ENCODE results near the gene COTL1. TPM values are rescaled to one million over a fixed set of nuclear protein-coding genes. Genes with fewer than 3 reads are reported as not detected.

The COTL1 gene
- total RNA-seq, 4 donors from 2014 or later = 29.9 to 84.9 (median 52.6) TPM

DNA sequence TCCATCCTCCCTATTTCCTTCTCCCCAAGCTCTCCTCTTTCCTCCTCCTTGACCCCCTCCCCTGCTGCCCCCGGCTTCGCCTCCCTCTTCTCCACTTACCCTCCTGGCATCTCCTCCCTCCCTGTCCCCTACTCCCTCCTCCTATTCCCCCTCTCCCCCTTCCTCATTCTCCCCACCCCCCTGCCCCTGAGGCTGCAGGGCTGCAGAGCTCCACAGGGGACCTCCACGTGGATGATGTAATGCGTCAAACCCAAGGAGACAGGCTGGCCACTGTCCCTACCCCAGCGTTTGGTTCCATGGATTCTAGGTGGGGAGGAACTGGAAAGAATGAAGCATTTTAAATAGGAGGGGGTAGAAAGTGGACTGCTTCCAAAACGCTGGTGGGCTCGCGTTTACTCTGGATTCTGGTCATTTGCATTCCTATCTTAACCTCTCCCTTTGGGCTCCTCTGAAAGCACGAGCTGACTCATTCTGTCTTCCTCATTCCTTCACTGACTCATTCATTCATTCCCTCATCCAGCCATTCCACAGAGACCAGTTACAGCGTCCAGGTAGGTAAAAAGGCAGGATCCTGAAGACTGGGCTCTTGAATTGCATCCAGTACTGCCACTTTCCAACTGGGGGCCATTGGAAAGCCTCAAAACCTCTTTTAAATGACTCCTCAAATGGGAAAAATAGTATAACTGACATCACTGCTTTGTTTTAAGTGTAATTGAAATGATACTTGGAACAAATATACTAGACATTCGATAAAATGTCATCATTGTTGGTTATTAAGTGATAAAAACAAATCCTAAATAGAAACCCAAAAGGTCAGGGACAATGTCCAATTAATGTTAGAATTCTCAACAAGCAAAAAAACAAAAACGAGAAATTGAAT is 943 bp upstream of the COTL1 start:
- H3K27me3 ChIP-seq = no peaks in the 10 kb centered on the region
- TF ChIP-seq, protein P1, sequence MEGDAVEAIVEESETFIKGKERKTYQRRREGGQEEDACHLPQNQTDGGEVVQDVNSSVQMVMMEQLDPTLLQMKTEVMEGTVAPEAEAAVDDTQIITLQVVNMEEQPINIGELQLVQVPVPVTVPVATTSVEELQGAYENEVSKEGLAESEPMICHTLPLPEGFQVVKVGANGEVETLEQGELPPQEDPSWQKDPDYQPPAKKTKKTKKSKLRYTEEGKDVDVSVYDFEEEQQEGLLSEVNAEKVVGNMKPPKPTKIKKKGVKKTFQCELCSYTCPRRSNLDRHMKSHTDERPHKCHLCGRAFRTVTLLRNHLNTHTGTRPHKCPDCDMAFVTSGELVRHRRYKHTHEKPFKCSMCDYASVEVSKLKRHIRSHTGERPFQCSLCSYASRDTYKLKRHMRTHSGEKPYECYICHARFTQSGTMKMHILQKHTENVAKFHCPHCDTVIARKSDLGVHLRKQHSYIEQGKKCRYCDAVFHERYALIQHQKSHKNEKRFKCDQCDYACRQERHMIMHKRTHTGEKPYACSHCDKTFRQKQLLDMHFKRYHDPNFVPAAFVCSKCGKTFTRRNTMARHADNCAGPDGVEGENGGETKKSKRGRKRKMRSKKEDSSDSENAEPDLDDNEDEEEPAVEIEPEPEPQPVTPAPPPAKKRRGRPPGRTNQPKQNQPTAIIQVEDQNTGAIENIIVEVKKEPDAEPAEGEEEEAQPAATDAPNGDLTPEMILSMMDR (IDR thresholded peaks at IDR 0.05) = peak in 1 of 5 experiments; percentile 34
- TF ChIP-seq POLR2A (IDR thresholded peaks at IDR 0.05) = no peak
- H3K9me3 ChIP-seq = no peaks in the 10 kb centered on the region
- H3K4me1 ChIP-seq = peaks cover 0 to 54% (median 24%) of the 10 kb centered on the region in 4 donors
- WGBS, 2 donors = 11 to 14% methylated on average over 12 of the region's 12 CpGs
- peak overlapping the region in 3 of 4 donors; percentile 6 to 88 (median 88) for H3K27ac ChIP-seq
- no peaks in the 10 kb centered on the region for H3K36me3 ChIP-seq
- peak overlapping the region in 1 of 4 donors; percentile 85 for H3K4me3 ChIP-seq
- no peak for DNase-seq (ENCODE audit: low spot score in 2 of 2)

DNA sequence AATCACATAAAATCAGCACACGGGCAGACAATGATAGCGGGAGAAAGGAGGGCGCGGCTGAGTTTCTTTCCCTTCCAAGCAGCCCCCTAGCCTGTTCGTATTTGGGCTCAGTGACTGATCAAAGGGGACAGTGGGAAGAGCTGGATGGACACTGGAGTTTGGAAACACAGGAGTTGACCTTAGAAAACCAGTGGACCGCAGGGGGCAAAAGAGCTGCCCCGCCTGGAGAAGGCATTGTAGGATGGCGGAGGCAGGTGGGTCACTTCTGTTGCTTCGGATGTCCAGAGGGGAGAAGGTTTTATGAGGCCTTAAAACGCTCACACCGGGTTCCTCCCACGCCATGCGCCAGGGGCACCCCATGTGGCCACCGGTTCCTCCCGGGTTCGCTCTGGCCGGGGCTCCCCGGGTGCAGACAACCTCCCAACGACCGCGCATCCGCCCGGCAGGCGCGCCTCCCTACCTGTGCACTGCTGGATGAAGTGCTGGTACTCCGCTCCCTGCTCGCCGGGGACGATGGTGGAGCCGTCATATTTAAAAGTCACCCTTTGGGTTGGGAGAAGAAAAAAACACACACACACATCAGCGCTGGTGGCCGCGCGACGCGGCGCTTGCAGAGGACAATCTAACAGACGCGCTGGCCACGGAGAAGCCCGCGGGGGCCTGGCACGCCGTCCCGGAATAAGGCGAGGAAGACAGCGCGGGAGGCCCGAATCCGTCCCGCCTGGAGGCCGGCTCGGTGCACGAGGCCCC is 662 bp downstream of the COTL1 start:
- DNase-seq (ENCODE audit: low spot score in 2 of 2) = no peak
- TF ChIP-seq, protein P1 (IDR thresholded peaks at IDR 0.05) = no peak
- no peak for TF ChIP-seq EP300 (IDR thresholded peaks at IDR 0.05)
- no peak for TF ChIP-seq POLR2A (IDR thresholded peaks at IDR 0.05)
- 1 to 3% methylated on average over 45 to 52 of the region's 54 CpGs for WGBS, 2 donors
- H3K4me3 ChIP-seq = peak overlapping the region; percentile 58 to 94 (median 86)
- H3K4me1 ChIP-seq = peaks cover 0 to 69% (median 30%) of the 10 kb centered on the region in 4 donors
- no peaks in the 10 kb centered on the region for H3K36me3 ChIP-seq
- no peaks in the 10 kb centered on the region for H3K9me3 ChIP-seq
- no peaks in the 10 kb centered on the region for H3K27me3 ChIP-seq
- peak overlapping the region; percentile 38 to 88 (median 82) for H3K27ac ChIP-seq

DNA sequence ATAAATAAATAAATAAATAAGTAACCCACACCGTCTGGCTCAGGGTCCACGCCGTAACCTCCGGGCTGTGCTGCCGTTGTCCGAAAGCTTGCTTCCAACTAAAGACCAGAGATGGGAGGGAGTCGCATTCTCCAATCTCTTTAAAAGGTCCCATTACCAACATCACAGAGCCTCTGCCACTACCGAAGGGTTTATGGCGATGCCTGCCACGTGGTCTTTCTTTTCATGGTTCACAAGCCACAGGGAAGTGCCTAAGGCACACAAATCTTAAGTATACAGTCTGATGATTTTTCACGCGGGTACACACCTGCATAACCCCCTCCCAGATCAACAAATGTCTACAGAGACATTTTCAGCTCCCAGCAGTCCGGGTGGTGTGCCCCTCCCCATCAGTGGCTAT is 1.4 kb downstream of the COTL1 start:
- H3K36me3 ChIP-seq = no peaks in the 10 kb centered on the region
- no peaks in the 10 kb centered on the region for H3K27me3 ChIP-seq
- no peak for DNase-seq (ENCODE audit: low spot score in 2 of 2)
- H3K9me3 ChIP-seq = no peaks in the 10 kb centered on the region
- H3K4me3 ChIP-seq = peak overlapping the region; percentile 58 to 94 (median 86)
- peaks cover 0 to 70% (median 37%) of the 10 kb centered on the region in 4 donors for H3K4me1 ChIP-seq
- no peak for TF ChIP-seq POLR2A (IDR thresholded peaks at IDR 0.05)
- TF ChIP-seq, protein P1 (IDR thresholded peaks at IDR 0.05) = no peak
- no peak for TF ChIP-seq EP300 (IDR thresholded peaks at IDR 0.05)
- H3K27ac ChIP-seq = peak overlapping the region in 3 of 4 donors; percentile 38 to 88 (median 84)
- 19 to 25% methylated on average over 13 of the region's 13 CpGs for WGBS, 2 donors

DNA sequence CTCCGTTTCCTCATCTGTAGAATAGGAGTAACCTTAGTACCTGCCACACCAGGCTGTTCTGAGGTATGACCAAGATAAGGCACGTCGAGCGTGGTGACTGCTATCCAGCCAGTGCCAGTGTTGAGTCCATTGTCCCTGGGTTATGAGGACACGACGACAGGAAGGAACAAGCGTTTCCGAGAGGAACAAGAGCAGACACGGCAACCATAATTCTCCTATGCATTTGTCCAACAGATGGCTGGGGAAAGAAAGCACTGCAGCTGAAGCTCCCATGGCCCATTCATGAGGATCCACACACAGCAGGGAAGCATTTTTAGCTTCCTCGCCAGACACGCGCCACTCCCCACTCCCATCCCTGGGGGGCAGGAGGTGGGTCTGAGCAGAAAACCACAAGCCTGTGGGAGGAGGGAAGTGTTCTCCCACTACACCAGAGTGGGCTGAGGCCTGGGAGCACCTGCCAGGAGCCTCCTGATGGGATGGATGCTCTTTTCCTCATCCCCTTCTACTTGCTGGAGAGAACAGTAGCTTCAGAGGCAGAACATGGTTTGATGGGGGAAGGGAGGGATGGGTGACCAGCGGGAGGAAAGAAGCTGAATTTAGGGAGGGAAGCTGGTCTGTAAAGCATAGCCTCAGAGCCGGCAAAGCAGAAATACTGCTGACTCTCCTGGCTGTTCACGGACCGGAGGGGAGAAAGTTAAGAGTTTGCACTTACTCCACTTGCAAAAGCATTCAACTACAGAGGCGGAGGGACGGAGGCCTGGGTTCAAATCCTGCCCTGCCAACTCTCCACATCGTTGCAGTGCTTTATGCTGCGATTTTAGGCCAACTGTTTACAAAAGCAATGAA is 2.7 kb downstream of the COTL1 start:
- Histone ChIP-seq H3K4me3 (peak overlapping the region in 1 of 4 donors; percentile 85), H3K27me3 (no peaks in the 10 kb centered on the region), H3K27ac (peak overlapping the region in 3 of 4 donors; percentile 64 to 75 (median 66)), H3K9me3 (no peaks in the 10 kb centered on the region), H3K4me1 (peaks cover 0 to 83% (median 44%) of the 10 kb centered on the region in 4 donors), H3K36me3 (no peaks in the 10 kb centered on the region)
- TF ChIP-seq, protein P1 (IDR thresholded peaks at IDR 0.05) = no peak
- no peak for TF ChIP-seq POLR2A (IDR thresholded peaks at IDR 0.05)
- no peak for TF ChIP-seq EP300 (IDR thresholded peaks at IDR 0.05)
- DNase-seq (ENCODE audit: low spot score in 2 of 2) = no peak
- WGBS, 2 donors = 57 to 58% methylated on average over 20 of the region's 20 CpGs
